Ovary (tissue), 9 donors: ENCODE measurements around the gene CDH22. TPM values are rescaled to one million over a fixed set of nuclear protein-coding genes. Genes with fewer than 3 reads are reported as not detected.

Source experiments
- DNase-seq, 5 donors: peaks; one replicate each; pipeline ENCODE4 v3.0.0-alpha.2; 2019 to 2020
- H3K27ac ChIP-seq, 2 donors: fragments of 200-600 bp; one replicate each; pipeline versions ENCODE4 v1.5.1 to v1.8.0; 2019 to 2022
- H3K27me3 ChIP-seq: fragments of 200-600 bp; one replicate; pipeline ENCODE4 v1.8.0; 2022
- H3K36me3 ChIP-seq: fragments of 200-600 bp; sonication (generic); one replicate; pipeline ENCODE4 v1.5.1; 2019
- H3K4me1 ChIP-seq: one replicate; pipeline ENCODE4 v1.8.1; 2013; ENCODE audit warnings: mild to moderate bottlenecking, moderate library complexity; ENCODE audit not compliant: insufficient read depth
- H3K4me3 ChIP-seq: fragments of 200-600 bp; sonication (generic); one replicate; pipeline ENCODE4 v1.5.1; 2017
- H3K9me3 ChIP-seq, 2 donors: fragments of 200-600 bp in 1 of 2; sonication (generic) in 1 of 2; one replicate each; pipeline versions ENCODE4 v1.5.1 to v1.8.1; 2013 to 2019; ENCODE audit warnings: mild to moderate bottlenecking in 1 of 2, moderate library complexity in 1 of 2
- EP300 ChIP-seq: sonication (generic); formaldehyde crosslinking; IDR thresholded peaks from one replicate; pipeline ENCODE4 v1.6.1; 2017; ENCODE audit warnings: antibody characterized with exemption
- POLR2A ChIP-seq: fragments of 450-650 bp; IDR thresholded peaks from one replicate; pipeline ENCODE4 v1.6.1; 2017; ENCODE audit warnings: antibody characterized with exemption, mild to moderate bottlenecking, moderate library complexity
- WGBS, 3 donors: extraction: QIAGEN DNeasy Blood & Tissue Kit in 1 of 3; methylation state at CpG; one replicate each; pipeline versions ENCODE4 v1.1.5 to v1.1.7; 2013 to 2017; 5-methylcytosine and 5-hydroxymethylcytosine counted together
- intact Hi-C, 4 donors: fragments of 100-400 bp; cut with DNase I; formaldehyde crosslinking; loops; one replicate each; pipeline versions ENCODE4 v1.11.0 to v1.15.1; 2022 to 2023
- polyA plus RNA-seq, 2 donors: library from polyadenylated mRNA; stranded (reverse); fragments of 200-250 nt in 1 of 2; fragments of 350-450 nt in 1 of 2; fragmentation: Illumina TruSeq in 1 of 2; extraction: RNeasy Lipid Tissue Mini Kit (QIAGEN cat#74804) in 1 of 2; gene quantifications; one replicate each; pipeline ENCODE4 v1.2.3, GENCODE V29; 2013 to 2014
- total RNA-seq, 7 donors: library from RNA; depleted of rRNA in 2 of 7; stranded (reverse); fragments of >200 nt in 2 of 7; fragmentation: NEBNext Ultra II Directional in 3 of 7; extraction: Animal tissue kit (Norgen Biotek cat#: 25700) in 3 of 7; gene quantifications; one replicate each; pipeline versions ENCODE4 v1.1.0 to v1.2.4, GENCODE V29; 2016 to 2023
- TF ChIP-seq, protein P1 (sequence below), 3 donors: fragments of 450-650 bp in 2 of 3; fragments of 200-600 bp in 1 of 3; IDR thresholded peaks; one replicate each; pipeline versions ENCODE4 v1.5.1 to v1.8.0; 2016 to 2022; ENCODE audit warnings: antibody characterized with exemption in 3 of 3, mild to moderate bottlenecking in 1 of 3
- donor health status: DM: no; HTN: no; CAD: no; lungs with moderate emphysema.
- donor health status: DM: no; HTN: no; CAD: no.
- donor health status: Bipolar disorder and iron deficiency.
- donor health status: DM: yes; HTN: yes; CAD: no.
- donor health status: DM: no; HTN: no; CAD: no.
- donor health status: DM: yes; HTN: yes; CAD: no.

Gene CDH22
- total and polyA plus RNA-seq, 9 donors, result 0.10 to 1.5 (median 0.36) TPM

DNA sequence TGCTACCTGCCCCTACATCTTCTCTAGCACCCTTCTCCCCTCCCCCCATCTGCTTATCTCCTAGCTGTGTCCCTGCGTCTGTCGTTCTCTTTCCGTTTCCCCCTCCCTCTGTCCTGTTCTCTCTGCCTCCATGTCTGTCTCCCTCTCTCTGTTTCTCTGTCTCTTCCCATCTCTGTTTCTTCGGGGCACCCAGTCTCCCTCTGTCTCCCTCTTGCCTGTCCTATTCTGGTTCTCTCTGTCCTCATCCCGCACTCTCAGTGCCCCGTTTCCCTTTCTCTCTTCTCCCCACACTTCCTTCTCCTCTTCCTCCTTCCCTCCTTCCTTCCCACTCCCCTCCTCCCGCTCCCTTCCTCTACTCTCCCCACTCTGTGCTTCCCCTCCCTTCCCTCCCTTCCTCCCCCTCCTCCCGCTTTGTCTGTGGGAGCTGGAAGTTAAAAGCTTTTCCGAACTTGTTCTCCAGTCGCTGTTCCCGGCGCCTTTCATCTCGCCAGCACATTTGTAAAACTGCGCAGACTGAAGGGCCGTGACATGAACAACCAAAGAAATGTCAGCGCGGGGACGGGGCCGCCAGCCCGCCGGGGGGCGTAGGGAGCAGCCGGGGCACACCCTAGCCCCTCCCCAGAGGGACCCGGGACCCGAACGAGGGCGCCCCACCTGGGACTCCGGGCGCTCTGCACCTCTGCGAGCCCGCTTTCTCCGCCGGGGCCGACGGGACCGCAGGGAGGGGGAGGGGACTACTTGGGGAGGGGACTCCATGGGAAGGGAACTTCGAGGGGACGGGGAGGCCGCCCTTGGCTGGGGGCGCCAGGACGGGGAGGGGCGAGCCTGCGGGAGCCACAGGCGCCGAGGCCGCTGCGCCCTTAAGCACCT lies 4.0 kb upstream of the CDH22 start:
- Histone ChIP-seq H3K36me3 (no peaks in the 10 kb centered on the region), H3K4me1 (no peaks in the 10 kb centered on the region), H3K9me3 (no peaks in the 10 kb centered on the region), H3K4me3 (no peak overlapping the region), H3K27me3 (no peaks in the 10 kb centered on the region), H3K27ac (no peak overlapping the region)
- WGBS, 3 donors, result 1% methylated on average over 32 to 47 of the region's 47 CpGs
- TF ChIP-seq EP300 (no peak), POLR2A (no peak)
- TF ChIP-seq, protein P1, sequence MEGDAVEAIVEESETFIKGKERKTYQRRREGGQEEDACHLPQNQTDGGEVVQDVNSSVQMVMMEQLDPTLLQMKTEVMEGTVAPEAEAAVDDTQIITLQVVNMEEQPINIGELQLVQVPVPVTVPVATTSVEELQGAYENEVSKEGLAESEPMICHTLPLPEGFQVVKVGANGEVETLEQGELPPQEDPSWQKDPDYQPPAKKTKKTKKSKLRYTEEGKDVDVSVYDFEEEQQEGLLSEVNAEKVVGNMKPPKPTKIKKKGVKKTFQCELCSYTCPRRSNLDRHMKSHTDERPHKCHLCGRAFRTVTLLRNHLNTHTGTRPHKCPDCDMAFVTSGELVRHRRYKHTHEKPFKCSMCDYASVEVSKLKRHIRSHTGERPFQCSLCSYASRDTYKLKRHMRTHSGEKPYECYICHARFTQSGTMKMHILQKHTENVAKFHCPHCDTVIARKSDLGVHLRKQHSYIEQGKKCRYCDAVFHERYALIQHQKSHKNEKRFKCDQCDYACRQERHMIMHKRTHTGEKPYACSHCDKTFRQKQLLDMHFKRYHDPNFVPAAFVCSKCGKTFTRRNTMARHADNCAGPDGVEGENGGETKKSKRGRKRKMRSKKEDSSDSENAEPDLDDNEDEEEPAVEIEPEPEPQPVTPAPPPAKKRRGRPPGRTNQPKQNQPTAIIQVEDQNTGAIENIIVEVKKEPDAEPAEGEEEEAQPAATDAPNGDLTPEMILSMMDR (IDR thresholded peaks at IDR 0.05), result no peak
- intact Hi-C loops, result no loop called here
- DNase-seq, result peak in 1 of 5 donors; percentile 37

DNA sequence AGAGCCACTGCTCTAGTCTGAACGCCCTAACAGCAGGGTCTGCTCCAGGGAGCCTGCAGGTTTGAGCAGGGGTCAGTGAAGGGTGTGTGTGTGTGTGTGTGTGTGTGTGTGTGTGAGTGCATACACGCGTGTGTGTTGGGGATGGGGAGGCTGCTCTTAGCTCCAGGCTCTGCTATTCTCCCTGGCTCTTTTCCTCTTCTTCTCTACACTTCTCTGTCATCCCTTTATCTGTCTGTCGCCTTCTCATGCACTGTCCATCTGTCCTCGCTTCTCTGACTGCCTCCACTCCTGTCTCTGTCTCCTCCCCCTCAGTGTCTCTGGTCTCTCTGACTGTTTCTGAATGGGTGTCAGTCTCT lies 3.4 kb upstream of the CDH22 start:
- WGBS, 3 donors, result 13 to 21% (median 16%) methylated on average over 5 of the region's 5 CpGs
- Histone ChIP-seq H3K36me3 (no peaks in the 10 kb centered on the region), H3K9me3 (no peaks in the 10 kb centered on the region), H3K27ac (no peak overlapping the region), H3K4me3 (no peak overlapping the region), H3K27me3 (no peaks in the 10 kb centered on the region), H3K4me1 (no peaks in the 10 kb centered on the region)
- no peak for DNase-seq
- no peak for TF ChIP-seq EP300
- intact Hi-C loops, result no loop called here

DNA sequence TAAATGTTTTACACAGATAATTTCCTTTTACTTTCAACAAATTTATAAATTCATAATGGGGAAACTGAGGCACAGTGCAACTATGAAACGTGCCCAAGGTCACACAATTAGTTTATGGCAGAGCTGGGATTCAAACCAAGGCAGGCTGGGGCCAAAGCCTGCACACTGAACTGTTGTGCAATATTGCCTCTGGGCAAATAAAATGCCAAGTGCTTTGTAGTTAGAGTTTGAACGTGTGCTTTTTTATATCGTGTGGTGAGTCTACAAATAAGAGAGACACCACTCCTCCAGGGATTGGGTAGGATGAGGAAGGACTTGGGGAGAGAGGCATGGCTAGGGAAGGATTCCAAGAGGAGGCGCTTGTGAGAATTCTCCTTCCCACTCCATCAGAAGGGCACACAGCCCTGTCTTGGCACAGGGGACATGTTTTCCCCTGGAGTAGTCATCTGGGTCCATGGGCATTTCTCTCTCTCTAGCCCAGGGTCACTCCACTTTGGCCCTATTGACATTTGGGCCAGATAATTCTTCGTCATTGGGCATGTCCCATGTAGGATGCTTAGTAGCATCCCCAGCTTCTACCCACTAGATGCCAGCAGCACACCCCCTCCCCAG lies 2.8 kb upstream of the CDH22 start:
- no peaks in the 10 kb centered on the region for H3K4me1 ChIP-seq
- intact Hi-C loops, result no loop called here
- no peaks in the 10 kb centered on the region for H3K27me3 ChIP-seq

DNA sequence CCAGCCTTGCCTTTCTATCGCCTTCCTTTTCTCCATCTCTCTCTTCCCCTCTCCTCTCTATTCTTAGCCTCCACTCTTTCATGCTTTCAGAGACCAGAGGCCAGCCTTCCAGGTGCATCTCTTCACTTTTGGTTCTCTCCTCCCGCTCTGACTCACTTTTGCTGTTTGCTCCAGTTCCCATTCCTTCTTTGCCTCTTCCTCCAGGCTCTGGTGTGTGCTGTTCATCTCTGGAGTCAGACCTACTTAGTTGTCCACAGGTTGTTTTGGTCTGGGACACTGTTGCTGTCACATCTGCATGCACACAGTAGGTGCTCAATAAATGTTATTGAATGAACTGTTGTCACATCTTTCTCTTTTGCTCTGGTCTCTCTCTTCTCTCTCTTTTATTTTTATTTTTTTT lies 1.6 kb upstream of the CDH22 start:
- WGBS, 3 donors, result 39 to 47% (median 42%) methylated on average over 2 of the region's 2 CpGs
- intact Hi-C loops, result loop anchor here in 3 of 4 donors (5.0 to 10.0 kb wide), 3 partner anchors 168 to 178 kb away; no protein-coding TSS in a partner anchor
- Histone ChIP-seq H3K9me3 (no peaks in the 10 kb centered on the region), H3K36me3 (no peaks in the 10 kb centered on the region), H3K27ac (no peak overlapping the region), H3K4me3 (no peak overlapping the region), H3K4me1 (no peaks in the 10 kb centered on the region), H3K27me3 (no peaks in the 10 kb centered on the region)
- TF ChIP-seq, protein P1 (IDR thresholded peaks at IDR 0.05), result no peak
- TF ChIP-seq EP300 (no peak), POLR2A (no peak)
- DNase-seq, result no peak

More for the DNA sequence above, 2.8 kb upstream of the CDH22 start:
- no peak overlapping the region for H3K27ac ChIP-seq
- H3K4me3 ChIP-seq, result no peak overlapping the region
- 20 to 31% (median 24%) methylated on average over 5 of the region's 5 CpGs for WGBS, 3 donors
- no peak for DNase-seq
- H3K9me3 ChIP-seq, result no peaks in the 10 kb centered on the region
- no peak for TF ChIP-seq POLR2A
- TF ChIP-seq EP300, result no peak
- TF ChIP-seq, protein P1 (IDR thresholded peaks at IDR 0.05), result no peak
- H3K36me3 ChIP-seq, result no peaks in the 10 kb centered on the region

DNA sequence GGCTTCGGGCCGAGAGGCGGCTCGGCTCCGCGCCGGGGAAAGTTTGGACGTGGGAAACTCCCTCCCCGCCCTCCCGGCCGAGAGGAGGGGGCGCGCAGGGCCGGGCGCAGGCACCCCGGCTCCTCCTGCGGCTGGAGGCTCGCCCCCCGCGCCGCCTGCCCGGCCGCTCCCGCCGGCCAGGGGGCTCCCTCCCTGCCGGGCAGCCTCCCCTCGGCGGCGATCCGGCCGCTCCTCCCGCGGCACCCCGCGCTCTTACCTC lies 370 bp downstream of the CDH22 start:
- Histone ChIP-seq H3K36me3 (no peaks in the 10 kb centered on the region), H3K27me3 (no peaks in the 10 kb centered on the region), H3K4me1 (no peaks in the 10 kb centered on the region), H3K9me3 (no peaks in the 10 kb centered on the region), H3K27ac (no peak overlapping the region), H3K4me3 (peak overlapping the region; percentile 20)
- peak in 2 of 5 donors; percentile 19 to 43 for DNase-seq
- TF ChIP-seq POLR2A, result no peak
- no peak for TF ChIP-seq EP300
- TF ChIP-seq, protein P1 (IDR thresholded peaks at IDR 0.05), result no peak
- intact Hi-C loops, result loop anchor here in 3 of 4 donors (5.0 to 10.0 kb wide), 3 partner anchors 166 to 176 kb away; no protein-coding TSS in a partner anchor
- 0 to 2% (median 1%) methylated on average over 21 to 35 of the region's 35 CpGs for WGBS, 3 donors
